ENCODE measurements around the gene NKD1.

The NKD1 gene

GRCh38 chr16:50685462-50686063, 137.4 kb downstream of the NKD1 start:
- in situ Hi-C loops (cut with HindIII; ENCODE audit: low pct_unique_long_range_greater_than_20kb, low sequenced_read_pairs) = no loop called here
- no peak for TF ChIP-seq JUND (IDR thresholded peaks at IDR 0.05; ENCODE audit: low read depth)
- DNase-seq (ENCODE audit: low read depth in 1 of 2, low spot score in 1 of 2) = no peak

DNA sequence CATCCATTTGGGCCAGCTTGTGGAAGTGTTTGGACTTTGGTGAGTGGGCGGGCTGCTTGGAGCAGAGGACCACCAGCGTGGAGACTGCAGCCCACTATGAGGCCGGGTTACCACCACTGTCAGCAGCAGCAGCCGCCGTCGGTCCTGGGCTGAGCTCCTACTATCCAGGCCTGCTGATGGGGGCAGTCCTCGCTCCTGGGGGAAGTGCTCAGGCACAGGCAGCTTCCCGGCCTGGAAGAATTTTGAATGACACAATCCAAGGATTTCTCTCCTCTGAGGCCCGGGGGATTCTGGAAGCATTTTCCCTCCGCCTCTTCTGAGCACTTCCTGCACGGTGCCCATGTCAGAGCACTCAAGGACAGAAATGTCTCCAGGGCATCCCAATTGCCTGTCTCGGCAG, 139.9 kb downstream of the NKD1 start:
- in situ Hi-C loops (cut with HindIII; ENCODE audit: low pct_unique_long_range_greater_than_20kb, low sequenced_read_pairs) = no loop called here
- no peak for DNase-seq (ENCODE audit: low read depth in 1 of 2, low spot score in 1 of 2)

DNA sequence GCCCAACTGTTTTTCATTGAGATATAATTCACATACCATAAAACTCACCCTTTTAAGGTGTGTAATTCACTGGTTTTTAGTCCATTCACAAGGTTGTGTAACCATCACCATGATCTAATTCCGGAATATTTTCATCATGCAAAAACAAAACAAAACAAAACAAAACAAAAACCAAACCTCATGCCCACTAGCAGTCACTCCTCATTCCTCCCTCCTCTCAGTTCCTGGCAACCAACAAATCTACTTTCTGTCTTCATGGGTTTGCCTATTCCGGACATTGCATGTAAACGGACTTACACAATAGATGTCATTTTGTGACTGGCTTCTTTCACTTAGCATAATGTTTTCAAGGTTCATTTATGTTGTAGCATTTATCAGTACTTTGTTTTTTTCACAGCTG, 140.7 kb downstream of the NKD1 start:
- TF ChIP-seq JUND (IDR thresholded peaks at IDR 0.05; ENCODE audit: low read depth) = no peak
- in situ Hi-C loops (cut with HindIII; ENCODE audit: low pct_unique_long_range_greater_than_20kb, low sequenced_read_pairs) = no loop called here
- no peak for DNase-seq (ENCODE audit: low read depth in 1 of 2, low spot score in 1 of 2)

More for the DNA sequence above, 139.9 kb downstream of the NKD1 start:
- TF ChIP-seq JUND (IDR thresholded peaks at IDR 0.05; ENCODE audit: low read depth) = no peak

GRCh38 chr16:50690177-50690576, 142.0 kb downstream of the NKD1 start:
- no peak for TF ChIP-seq JUND (IDR thresholded peaks at IDR 0.05; ENCODE audit: low read depth)
- no peak for DNase-seq (ENCODE audit: low read depth in 1 of 2, low spot score in 1 of 2)
- in situ Hi-C loops (cut with HindIII; ENCODE audit: low pct_unique_long_range_greater_than_20kb, low sequenced_read_pairs) = no loop called here

- TF ChIP-seq JUND (IDR thresholded peaks at IDR 0.05; ENCODE audit: low read depth) = no peak
- no peak for DNase-seq (ENCODE audit: low read depth in 1 of 2, low spot score in 1 of 2)
- in situ Hi-C loops (cut with HindIII; ENCODE audit: low pct_unique_long_range_greater_than_20kb, low sequenced_read_pairs) = no loop called here
Observed at GRCh38 chr16:50692644-50692998, 144.4 kb downstream of the NKD1 start.

DNA sequence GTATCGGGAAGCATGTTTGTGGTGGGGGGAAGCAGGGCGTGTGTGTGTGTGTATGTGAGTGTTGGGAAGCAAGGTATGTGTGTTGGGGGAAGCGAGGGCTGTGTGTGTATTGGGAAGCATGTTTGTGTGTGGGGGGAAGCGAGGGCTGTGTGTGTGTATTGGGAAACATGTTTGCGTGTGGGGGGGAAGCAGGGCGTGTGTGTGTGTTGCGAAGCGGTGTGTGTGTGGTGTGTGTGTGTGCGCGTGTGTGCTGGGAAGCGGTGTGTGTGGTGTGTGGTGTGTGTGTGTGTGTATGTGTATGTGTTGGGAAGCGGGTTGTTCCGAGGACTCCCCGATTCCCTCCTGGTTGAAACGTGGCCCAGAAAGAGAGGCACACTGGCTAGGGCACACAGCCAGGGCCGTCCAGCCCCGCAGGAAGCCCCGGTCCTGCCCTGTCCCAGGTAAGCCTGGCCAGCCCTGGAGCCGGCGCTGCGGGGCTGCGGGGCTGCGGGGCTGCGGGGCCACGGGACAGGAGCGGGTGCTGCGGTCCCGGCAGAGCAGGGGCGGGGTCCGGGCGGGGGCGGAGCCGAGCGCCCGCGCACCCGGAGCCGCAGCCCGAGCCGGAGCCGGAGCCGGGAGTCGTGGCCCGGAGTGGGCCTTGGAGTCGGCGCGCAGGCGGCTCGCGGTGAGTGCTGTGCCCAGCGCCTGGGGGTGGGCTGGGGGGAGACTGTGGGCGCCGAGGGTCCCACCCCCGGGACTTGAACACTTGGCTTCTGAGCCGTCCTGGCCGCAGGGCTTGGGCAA, 145.0 kb downstream of the NKD1 start, which contains the start of gene NOD2:
Gene NOD2 (plus strand): TSS at position 608 of the 783 bp plus-strand sequence. CDS start 5,890 bp downstream, outside the sequence.
- TF ChIP-seq JUND (IDR thresholded peaks at IDR 0.05; ENCODE audit: low read depth) = no peak
- in situ Hi-C loops (cut with HindIII; ENCODE audit: low pct_unique_long_range_greater_than_20kb, low sequenced_read_pairs) = no loop called here
- peak; percentile 41 to 74 for DNase-seq (ENCODE audit: low read depth in 1 of 2, low spot score in 1 of 2)

- in situ Hi-C loops (cut with HindIII; ENCODE audit: low pct_unique_long_range_greater_than_20kb, low sequenced_read_pairs) = no loop called here
- no peak for TF ChIP-seq JUND (IDR thresholded peaks at IDR 0.05; ENCODE audit: low read depth)
- DNase-seq (ENCODE audit: low read depth in 1 of 2, low spot score in 1 of 2) = no peak
Observed at GRCh38 chr16:50694206-50694605, 146.0 kb downstream of the NKD1 start.

- in situ Hi-C loops (cut with HindIII; ENCODE audit: low pct_unique_long_range_greater_than_20kb, low sequenced_read_pairs) = no loop called here
- no peak for TF ChIP-seq JUND (IDR thresholded peaks at IDR 0.05; ENCODE audit: low read depth)
- no peak for DNase-seq (ENCODE audit: low read depth in 1 of 2, low spot score in 1 of 2)
Observed at GRCh38 chr16:50695017-50696000, 147.1 kb downstream of the NKD1 start.

- no peak for DNase-seq (ENCODE audit: low read depth in 1 of 2, low spot score in 1 of 2)
- no peak for TF ChIP-seq JUND (IDR thresholded peaks at IDR 0.05; ENCODE audit: low read depth)
- in situ Hi-C loops (cut with HindIII; ENCODE audit: low pct_unique_long_range_greater_than_20kb, low sequenced_read_pairs) = no loop called here
Observed at GRCh38 chr16:50696126-50696525, 147.9 kb downstream of the NKD1 start.

GRCh38 chr16:50696575-50697420, 148.6 kb downstream of the NKD1 start:
- TF ChIP-seq JUND (IDR thresholded peaks at IDR 0.05; ENCODE audit: low read depth) = no peak
- peak in 1 of 2 experiments; percentile 88 for DNase-seq (ENCODE audit: low read depth in 1 of 2, low spot score in 1 of 2)
- in situ Hi-C loops (cut with HindIII; ENCODE audit: low pct_unique_long_range_greater_than_20kb, low sequenced_read_pairs) = no loop called here

- DNase-seq (ENCODE audit: low read depth in 1 of 2, low spot score in 1 of 2) = no peak
- in situ Hi-C loops (cut with HindIII; ENCODE audit: low pct_unique_long_range_greater_than_20kb, low sequenced_read_pairs) = no loop called here
- TF ChIP-seq JUND (IDR thresholded peaks at IDR 0.05; ENCODE audit: low read depth) = no peak
Observed at GRCh38 chr16:50697421-50697715, 149.2 kb downstream of the NKD1 start.

Measured in T47D (cell line).